GM12875 (cell line): ENCODE data around the gene NOX5.

Experiments
- H3K4me3 ChIP-seq: one replicate; pipeline ENCODE4 v1.5.1; 2011; ENCODE audit warnings: low read depth, low read length, control low read depth
- TF ChIP-seq, protein P1 (sequence below): IDR thresholded peaks from 2 replicates; pipeline ENCODE4 v1.5.1; 2011; ENCODE audit warnings: low read depth, mild to moderate bottlenecking, control low read depth, inconsistent platforms, low read length, moderate library complexity, borderline replicate concordance; ENCODE audit not compliant: insufficient read depth

The NOX5 gene

DNA sequence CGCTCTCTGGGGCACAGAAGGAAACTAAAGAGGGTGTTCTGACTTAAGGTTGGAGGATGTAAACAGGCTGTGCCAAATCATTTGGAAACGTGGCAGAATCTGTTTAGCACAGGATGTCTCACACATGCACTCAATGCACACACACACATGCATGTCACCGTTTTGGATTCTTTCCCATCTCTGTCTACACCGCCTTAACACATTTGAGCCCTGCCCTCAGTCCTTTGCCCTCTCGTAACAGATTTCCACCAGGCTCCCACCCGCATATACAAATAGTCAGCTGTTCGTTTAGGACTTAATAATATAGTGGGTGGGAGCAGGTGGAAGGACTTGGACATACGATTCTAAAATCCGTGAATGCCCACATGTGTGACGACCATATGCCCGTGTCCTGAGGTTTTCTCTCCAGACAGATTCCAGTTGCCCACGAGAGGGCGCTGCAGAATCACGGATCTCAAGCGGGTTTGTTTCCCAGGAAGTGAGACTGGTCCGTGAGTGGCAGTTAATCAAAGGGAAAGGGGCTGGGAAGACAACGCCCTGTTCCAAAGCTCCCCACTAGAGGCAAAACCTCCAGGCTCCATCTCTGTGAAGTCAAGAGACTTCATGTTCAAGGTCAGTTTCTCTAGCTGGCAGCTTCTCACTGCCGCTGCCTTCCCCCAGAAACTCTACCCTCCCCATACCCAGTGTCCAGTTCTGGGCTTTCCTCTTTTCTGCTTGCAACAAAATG is 44.5 kb downstream of the NOX5 start:
- TF ChIP-seq, protein P1, sequence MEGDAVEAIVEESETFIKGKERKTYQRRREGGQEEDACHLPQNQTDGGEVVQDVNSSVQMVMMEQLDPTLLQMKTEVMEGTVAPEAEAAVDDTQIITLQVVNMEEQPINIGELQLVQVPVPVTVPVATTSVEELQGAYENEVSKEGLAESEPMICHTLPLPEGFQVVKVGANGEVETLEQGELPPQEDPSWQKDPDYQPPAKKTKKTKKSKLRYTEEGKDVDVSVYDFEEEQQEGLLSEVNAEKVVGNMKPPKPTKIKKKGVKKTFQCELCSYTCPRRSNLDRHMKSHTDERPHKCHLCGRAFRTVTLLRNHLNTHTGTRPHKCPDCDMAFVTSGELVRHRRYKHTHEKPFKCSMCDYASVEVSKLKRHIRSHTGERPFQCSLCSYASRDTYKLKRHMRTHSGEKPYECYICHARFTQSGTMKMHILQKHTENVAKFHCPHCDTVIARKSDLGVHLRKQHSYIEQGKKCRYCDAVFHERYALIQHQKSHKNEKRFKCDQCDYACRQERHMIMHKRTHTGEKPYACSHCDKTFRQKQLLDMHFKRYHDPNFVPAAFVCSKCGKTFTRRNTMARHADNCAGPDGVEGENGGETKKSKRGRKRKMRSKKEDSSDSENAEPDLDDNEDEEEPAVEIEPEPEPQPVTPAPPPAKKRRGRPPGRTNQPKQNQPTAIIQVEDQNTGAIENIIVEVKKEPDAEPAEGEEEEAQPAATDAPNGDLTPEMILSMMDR, result peak; percentile 72
- H3K4me3 ChIP-seq, result no peak overlapping the region

DNA sequence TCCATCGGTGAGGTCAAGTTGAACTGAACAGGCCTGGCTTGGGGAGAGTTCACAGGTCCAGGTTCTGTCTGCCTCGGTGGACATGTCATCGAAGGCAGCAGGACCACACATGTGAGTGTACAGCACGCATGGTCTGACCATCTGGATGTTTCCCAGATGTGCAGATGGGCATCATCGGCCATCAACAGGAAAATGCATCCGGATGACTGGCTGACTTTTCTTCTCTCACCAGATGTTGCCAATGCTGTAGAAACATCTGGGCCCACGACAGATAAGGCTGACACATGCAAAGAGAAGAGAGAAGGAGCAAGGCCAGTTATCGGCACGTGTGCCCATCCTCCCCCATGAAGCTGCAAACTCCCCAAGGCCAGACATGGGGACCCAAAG is 45.1 kb downstream of the NOX5 start:
- no peak overlapping the region for H3K4me3 ChIP-seq
- TF ChIP-seq, protein P1, result no peak

DNA sequence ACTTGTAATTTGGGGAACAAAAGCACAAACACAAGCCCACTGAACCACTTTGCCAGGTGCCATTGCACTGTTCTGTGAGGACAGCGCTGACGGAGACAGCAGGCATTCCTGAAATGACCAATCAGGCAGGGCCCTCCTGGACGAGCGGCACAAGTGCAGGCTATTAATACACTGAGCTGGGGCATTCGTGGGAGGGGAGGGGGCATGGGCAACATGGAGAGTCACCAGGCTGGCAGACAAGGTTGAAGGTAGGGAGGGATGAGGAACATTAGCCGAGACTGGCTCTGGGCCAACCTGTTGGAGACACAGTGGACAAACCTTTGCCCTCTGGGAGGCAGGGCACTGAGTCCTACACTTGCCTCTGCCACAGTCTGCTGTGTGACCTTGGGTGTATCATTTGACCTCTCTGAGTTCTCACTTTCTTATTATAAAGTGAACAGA is 45.6 kb downstream of the NOX5 start:
- TF ChIP-seq, protein P1, result no peak
- H3K4me3 ChIP-seq, result no peak overlapping the region

DNA sequence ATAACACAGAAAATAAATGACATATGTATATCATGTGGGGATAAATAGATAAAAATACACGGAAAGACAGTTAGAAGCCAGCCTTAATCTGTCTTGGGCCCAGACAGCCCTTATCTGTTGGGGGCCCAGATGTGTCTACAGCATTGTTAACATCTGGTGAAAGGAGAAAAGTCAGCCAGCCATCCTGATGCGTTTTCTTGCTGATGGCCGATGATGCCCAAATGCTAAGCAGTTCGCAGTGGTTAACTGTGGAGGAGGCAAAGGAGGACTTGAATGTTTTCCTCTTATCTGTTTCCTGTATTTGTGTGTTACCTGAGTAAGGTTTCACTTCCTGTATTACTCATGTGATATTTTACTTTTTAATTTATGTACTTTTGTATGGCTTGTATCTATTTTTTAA is 46.2 kb downstream of the NOX5 start:
- H3K4me3 ChIP-seq, result no peak overlapping the region
- TF ChIP-seq, protein P1, result no peak

DNA sequence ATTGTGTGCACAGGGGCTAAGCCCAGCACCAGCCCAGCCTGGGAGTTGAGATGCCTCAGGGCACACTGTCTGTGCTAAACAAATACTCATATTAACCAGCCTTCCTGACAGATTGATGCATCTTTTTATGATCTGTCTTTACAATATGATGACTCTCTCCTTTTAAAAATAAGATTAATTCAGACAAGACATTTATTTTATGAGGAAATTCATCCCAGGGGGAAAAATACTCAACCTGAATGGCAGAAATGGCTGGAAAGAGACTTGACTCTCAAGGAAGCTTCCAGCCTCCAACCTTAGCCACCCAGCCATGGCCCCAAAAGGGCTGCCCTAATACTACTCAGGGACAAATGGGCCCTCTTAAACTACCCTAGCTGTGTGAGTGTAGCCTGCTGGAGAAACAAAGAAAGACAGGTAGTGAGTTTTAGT is 46.9 kb downstream of the NOX5 start:
- H3K4me3 ChIP-seq, result no peak overlapping the region
- TF ChIP-seq, protein P1, result 0 out of 2 replicates have a peak, but pooled peaks have one; percentile 5

DNA sequence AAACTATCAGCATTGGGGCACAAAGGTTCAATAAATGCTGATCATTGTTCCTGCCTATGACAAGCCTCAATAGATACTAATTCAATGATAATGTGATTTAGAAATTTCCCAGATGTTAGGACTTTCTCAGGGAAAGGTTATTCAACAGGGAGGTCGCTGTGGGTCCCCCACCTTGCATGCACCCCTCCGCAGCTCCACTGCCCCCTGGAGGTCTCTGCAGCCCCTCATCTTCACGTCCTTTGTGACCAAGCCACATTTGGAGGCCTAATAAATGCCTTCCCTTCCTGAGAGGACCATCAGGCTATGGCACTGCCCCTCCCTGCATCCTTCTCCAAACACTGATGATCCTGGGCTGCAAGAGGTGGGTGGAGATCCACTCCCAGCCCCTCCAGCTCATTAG is 50.2 kb downstream of the NOX5 start:
- no peak overlapping the region for H3K4me3 ChIP-seq
- TF ChIP-seq, protein P1, result no peak
